Measurements from ENCODE around the gene CCNB3. TPM values are rescaled to one million over a fixed set of nuclear protein-coding genes. Genes with fewer than 3 reads are reported as not detected.
A peak's percentile ranks its signal among the peaks of the same experiment; 100 is the strongest.

The CCNB3 gene
- polyA plus RNA-seq, 3 donors, result 0.08 to 0.21 TPM; not detected in 1

DNA sequence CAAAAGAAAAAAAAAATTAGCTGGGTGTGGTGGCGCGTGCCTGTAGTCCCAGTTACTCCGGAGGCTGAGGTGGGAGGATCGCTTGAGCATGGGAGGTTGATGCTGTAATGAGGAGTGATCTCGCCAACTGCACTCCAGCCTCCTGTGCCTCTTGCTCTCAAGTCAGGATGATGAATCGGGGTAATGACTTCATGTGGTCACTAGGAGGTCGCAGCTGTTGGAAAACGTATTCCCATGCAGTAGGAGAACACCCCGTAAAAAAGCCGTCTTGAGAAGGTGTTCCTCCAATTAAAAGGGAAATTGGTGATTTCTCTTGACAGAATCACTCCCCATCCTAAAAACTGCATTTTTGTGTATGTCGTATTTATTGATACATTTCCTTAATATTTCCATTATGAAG lies 2.2 kb downstream of the CCNB3 start:
- H3K27me3 Mint-ChIP-seq (ENCODE audit: low read depth in 3 of 3), result peaks cover 0 to 3% (median 3%) of the 10 kb centered on the region in 3 donors
- peaks cover 7% of the 10 kb centered on the region for H3K4me1 Mint-ChIP-seq
- Histone ChIP-seq H3K79me2 (ENCODE audit: insufficient read depth, low read length) (no peaks in the 10 kb centered on the region), H3K9me3 (replicated peaks in 1 of 2; ENCODE audit: control insufficient read depth in 1 of 2, insufficient read depth in 1 of 2, low read length in 2 of 2) (no peaks in the 10 kb centered on the region), H3K4me1 (ENCODE audit: control insufficient read depth in 1 of 2, insufficient read depth in 2 of 2, low read length in 2 of 2) (peaks cover 5 to 7% of the 10 kb centered on the region in 2 donors), H3K4me2 (replicated peaks; ENCODE audit: extremely low read depth, low read length, poor library complexity, severe bottlenecking) (no peak overlapping the region), H3K4me3 (replicated peaks in 1 of 3; ENCODE audit: low read depth in 2 of 3, low read length in 3 of 3) (no peak overlapping the region), H3K36me3 (replicated peaks in 1 of 2; ENCODE audit: control insufficient read depth in 1 of 2, insufficient read depth in 2 of 2, low read length in 2 of 2) (no peaks in the 10 kb centered on the region), H3K27ac (ENCODE audit: low read depth in 1 of 2, low read length in 2 of 2) (no peak overlapping the region), H2AFZ (ENCODE audit: insufficient read depth, low read depth, low read length, poor library complexity, severe bottlenecking) (no peak overlapping the region), H3K9ac (ENCODE audit: insufficient read depth, low read length, poor library complexity, severe bottlenecking) (no peak overlapping the region), H3K27me3 (ENCODE audit: control insufficient read depth in 2 of 2, insufficient read depth in 2 of 2, low read length in 2 of 2) (no peaks in the 10 kb centered on the region), H4K20me1 (ENCODE audit: insufficient read depth, low read length) (no peaks in the 10 kb centered on the region)
- WGBS (ENCODE audit: insufficient coverage), result no CpG with 5 or more reads among the region's 11 CpGs
- H3K4me3 Mint-ChIP-seq, result no peak overlapping the region
- no peak for TF ChIP-seq CTCF (IDR thresholded peaks at IDR 0.05)
- DNase-seq, result no peak
- H3K36me3 Mint-ChIP-seq, result no peaks in the 10 kb centered on the region
- no peak overlapping the region for H3K27ac Mint-ChIP-seq
- H3K9me3 Mint-ChIP-seq, result peaks cover 0 to 5% (median 0%) of the 10 kb centered on the region in 7 donors
- intact Hi-C loops (cut with micrococcal nuclease), result no loop called here

DNA sequence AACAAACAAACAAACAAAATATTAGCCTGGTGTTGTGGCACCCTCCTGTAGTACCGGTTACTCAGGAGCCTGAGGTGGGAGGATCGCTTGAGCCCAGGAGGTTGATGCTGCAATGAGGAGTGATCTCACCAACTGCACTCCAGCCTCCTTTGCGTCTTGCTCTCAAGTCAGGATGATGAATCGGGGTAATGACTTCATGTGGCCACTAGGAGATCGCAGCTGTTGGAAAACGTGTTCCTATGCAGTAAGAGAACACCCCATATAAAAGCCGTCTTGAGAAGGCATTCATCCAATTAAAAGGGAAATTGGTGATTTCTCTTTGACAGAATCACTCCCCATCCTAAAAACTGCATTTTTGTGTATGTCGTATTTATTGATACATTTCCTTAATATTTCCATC lies 6.9 kb downstream of the CCNB3 start:
- no CpG with 5 or more reads among the region's 8 CpGs for WGBS (ENCODE audit: insufficient coverage)
- TF ChIP-seq CTCF (IDR thresholded peaks at IDR 0.05), result peak; percentile 43
- Histone ChIP-seq H3K9me3 (replicated peaks in 1 of 2; ENCODE audit: control insufficient read depth in 1 of 2, insufficient read depth in 1 of 2, low read length in 2 of 2) (no peaks in the 10 kb centered on the region), H3K9ac (ENCODE audit: insufficient read depth, low read length, poor library complexity, severe bottlenecking) (no peak overlapping the region), H3K4me1 (ENCODE audit: control insufficient read depth in 1 of 2, insufficient read depth in 2 of 2, low read length in 2 of 2) (no peaks in the 10 kb centered on the region), H3K27me3 (ENCODE audit: control insufficient read depth in 2 of 2, insufficient read depth in 2 of 2, low read length in 2 of 2) (no peaks in the 10 kb centered on the region), H3K79me2 (ENCODE audit: insufficient read depth, low read length) (no peaks in the 10 kb centered on the region), H3K4me2 (replicated peaks; ENCODE audit: extremely low read depth, low read length, poor library complexity, severe bottlenecking) (no peak overlapping the region), H2AFZ (ENCODE audit: insufficient read depth, low read depth, low read length, poor library complexity, severe bottlenecking) (no peak overlapping the region), H3K4me3 (replicated peaks in 1 of 3; ENCODE audit: low read depth in 2 of 3, low read length in 3 of 3) (no peak overlapping the region), H3K36me3 (replicated peaks in 1 of 2; ENCODE audit: control insufficient read depth in 1 of 2, insufficient read depth in 2 of 2, low read length in 2 of 2) (no peaks in the 10 kb centered on the region), H3K27ac (ENCODE audit: low read depth in 1 of 2, low read length in 2 of 2) (no peak overlapping the region), H4K20me1 (ENCODE audit: insufficient read depth, low read length) (no peaks in the 10 kb centered on the region)
- no peaks in the 10 kb centered on the region for H3K36me3 Mint-ChIP-seq
- intact Hi-C loops (cut with micrococcal nuclease), result no loop called here
- DNase-seq, result peak in 1 of 3 donors; percentile 3
- no peak overlapping the region for H3K4me3 Mint-ChIP-seq
- no peaks in the 10 kb centered on the region for H3K4me1 Mint-ChIP-seq
- no peaks in the 10 kb centered on the region for H3K9me3 Mint-ChIP-seq
- H3K27ac Mint-ChIP-seq, result no peak overlapping the region
- peaks cover 0 to 3% (median 2%) of the 10 kb centered on the region in 3 donors for H3K27me3 Mint-ChIP-seq (ENCODE audit: low read depth in 3 of 3)
